Psoas muscle (tissue), 8 donors: ENCODE results near the gene BCAS3. TPM values are rescaled to one million over a fixed set of nuclear protein-coding genes. Genes with fewer than 3 reads are reported as not detected.

Source experiments
- ATAC-seq, 4 donors: fragments of 200-7000 bp; cut with Tn5 transposase; one replicate each; pipeline ENCODE4 v1.9.1; 2020; ENCODE audit warnings: moderate library complexity in 3 of 4, mild to moderate bottlenecking in 2 of 4
- DNase-seq, 2 donors: peaks; one replicate each; pipeline ENCODE4 v3.0.0-alpha.2; 2020
- H3K27ac ChIP-seq: fragments of 200-600 bp; one replicate; pipeline ENCODE4 v1.8.0; 2022
- H3K27me3 ChIP-seq, 3 donors: fragments of 200-600 bp in 1 of 3; one replicate each; pipeline versions ENCODE4 v1.6.1 to v1.8.0; 2013 to 2022; ENCODE audit warnings: low read length in 2 of 3, mild to moderate bottlenecking in 2 of 3, moderate library complexity in 1 of 3; ENCODE audit not compliant: insufficient read depth in 3 of 3
- H3K36me3 ChIP-seq, 2 donors: fragments of 200-600 bp in 1 of 2; one replicate each; pipeline versions ENCODE4 v1.6.1 to v1.8.0; 2013 to 2022; ENCODE audit warnings: low read depth in 1 of 2, mild to moderate bottlenecking in 1 of 2, moderate library complexity in 1 of 2; ENCODE audit not compliant: insufficient read depth in 1 of 2
- H3K4me1 ChIP-seq: fragments of 200-600 bp; one replicate; pipeline ENCODE4 v1.8.0; 2022
- H3K4me3 ChIP-seq: fragments of 200-600 bp; one replicate; pipeline ENCODE4 v1.8.0; 2022; ENCODE audit warnings: mild to moderate bottlenecking
- H3K9me3 ChIP-seq: fragments of 200-600 bp; one replicate; pipeline ENCODE4 v1.8.0; 2022
- WGBS, 3 donors: extraction: QIAGEN DNeasy Blood & Tissue Kit; methylation state at CpG; one replicate each; pipeline versions ENCODE4 v1.1.6 to v1.1.7; 2013; 5-methylcytosine and 5-hydroxymethylcytosine counted together
- intact Hi-C, 2 donors: fragments of 100-400 bp; cut with DNase I; formaldehyde crosslinking; loops; one replicate each; pipeline versions ENCODE4 v1.11.0 to v1.14.2; 2022
- polyA plus RNA-seq, 3 donors: library from polyadenylated mRNA; stranded (reverse); fragments of 200-250 nt; gene quantifications; one replicate each; pipeline ENCODE4 v1.2.3, GENCODE V29; 2013
- total RNA-seq, 4 donors: library from RNA; stranded (reverse); fragmentation: NEBNext Ultra II Directional in 2 of 4; extraction: Animal tissue kit (Norgen Biotek cat#: 25700) in 2 of 4; gene quantifications; one replicate each; pipeline versions ENCODE4 v1.2.1 to v1.2.4, GENCODE V29; 2021 to 2023
- TF ChIP-seq, protein P1 (sequence below): fragments of 200-600 bp; IDR thresholded peaks from one replicate; pipeline ENCODE4 v1.8.0; 2022; ENCODE audit warnings: antibody characterized with exemption
- donor health status: healthy with polysubstance abuse.
- donor health status: DM: no; HTN: no; CAD: no; lungs with moderate emphysema.
- donor health status: Bipolar disorder and iron deficiency.
- donor health status: healthy.
- donor health status: DM: yes; HTN: yes; CAD: no.
- donor health status: DM: no; HTN: no; CAD: no.
- donor health status: DM: no; HTN: no; CAD: no.
- donor health status: DM: yes; HTN: yes; CAD: no.

Gene BCAS3
- total and polyA plus RNA-seq, 7 donors, result 2.4 to 28.8 (median 15.0) TPM

DNA sequence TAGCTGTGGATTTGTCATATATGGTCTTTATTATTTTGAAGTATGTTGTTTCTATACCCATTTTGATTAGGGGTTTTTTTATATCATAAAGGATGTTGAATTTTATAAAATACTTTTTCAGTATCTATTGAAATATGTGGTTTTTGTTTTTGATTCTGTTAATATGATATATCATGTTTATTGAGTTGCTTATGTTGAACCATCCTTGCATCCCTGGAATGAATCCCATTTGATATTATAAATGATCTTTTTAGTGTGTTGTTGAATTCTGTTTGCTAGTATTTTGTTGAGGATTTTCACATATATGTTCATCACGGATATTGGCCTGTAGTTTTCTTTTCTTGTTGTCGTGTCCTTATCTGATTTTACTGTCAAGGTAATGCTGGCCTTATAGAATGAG is 286.5 kb downstream of the BCAS3 start:
- no peak overlapping the region for H3K4me3 ChIP-seq
- TF ChIP-seq, protein P1, sequence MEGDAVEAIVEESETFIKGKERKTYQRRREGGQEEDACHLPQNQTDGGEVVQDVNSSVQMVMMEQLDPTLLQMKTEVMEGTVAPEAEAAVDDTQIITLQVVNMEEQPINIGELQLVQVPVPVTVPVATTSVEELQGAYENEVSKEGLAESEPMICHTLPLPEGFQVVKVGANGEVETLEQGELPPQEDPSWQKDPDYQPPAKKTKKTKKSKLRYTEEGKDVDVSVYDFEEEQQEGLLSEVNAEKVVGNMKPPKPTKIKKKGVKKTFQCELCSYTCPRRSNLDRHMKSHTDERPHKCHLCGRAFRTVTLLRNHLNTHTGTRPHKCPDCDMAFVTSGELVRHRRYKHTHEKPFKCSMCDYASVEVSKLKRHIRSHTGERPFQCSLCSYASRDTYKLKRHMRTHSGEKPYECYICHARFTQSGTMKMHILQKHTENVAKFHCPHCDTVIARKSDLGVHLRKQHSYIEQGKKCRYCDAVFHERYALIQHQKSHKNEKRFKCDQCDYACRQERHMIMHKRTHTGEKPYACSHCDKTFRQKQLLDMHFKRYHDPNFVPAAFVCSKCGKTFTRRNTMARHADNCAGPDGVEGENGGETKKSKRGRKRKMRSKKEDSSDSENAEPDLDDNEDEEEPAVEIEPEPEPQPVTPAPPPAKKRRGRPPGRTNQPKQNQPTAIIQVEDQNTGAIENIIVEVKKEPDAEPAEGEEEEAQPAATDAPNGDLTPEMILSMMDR, result no peak
- H3K4me1 ChIP-seq, result no peaks in the 10 kb centered on the region
- DNase-seq, result no peak
- no peak overlapping the region for H3K27ac ChIP-seq
- WGBS, 3 donors, result 94 to 95% (median 94%) methylated on average over 2 of the region's 2 CpGs
- H3K27me3 ChIP-seq, result no peaks in the 10 kb centered on the region
- no peak for ATAC-seq
- peaks cover 0 to 6% of the 10 kb centered on the region in 2 donors for H3K36me3 ChIP-seq
- peaks cover 23% of the 10 kb centered on the region for H3K9me3 ChIP-seq
- intact Hi-C loops, result no loop called here

DNA sequence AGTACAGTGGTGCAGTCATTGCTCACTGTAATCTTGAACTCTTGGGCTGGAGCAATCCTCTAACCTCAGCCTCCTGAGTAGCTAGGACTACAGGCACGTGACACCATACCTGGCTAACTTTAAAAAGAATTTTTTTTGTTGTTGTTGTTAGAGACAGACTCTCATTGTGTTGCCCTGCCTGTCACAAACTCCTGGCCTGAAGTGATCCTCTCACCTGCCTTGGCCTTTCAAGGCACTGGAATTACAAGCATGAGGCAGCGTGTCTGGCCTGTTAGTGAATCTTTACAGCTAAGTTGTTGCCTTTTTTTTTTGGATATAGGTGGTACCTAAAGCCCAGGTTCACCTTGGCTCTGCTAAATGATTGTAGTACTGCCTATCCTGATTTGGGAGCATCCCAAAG is 290.6 kb downstream of the BCAS3 start:
- no peak for ATAC-seq
- Histone ChIP-seq H3K36me3 (no peaks in the 10 kb centered on the region), H3K4me3 (no peak overlapping the region), H3K27ac (no peak overlapping the region), H3K4me1 (no peaks in the 10 kb centered on the region), H3K27me3 (no peaks in the 10 kb centered on the region), H3K9me3 (peaks cover 8% of the 10 kb centered on the region)
- no peak for DNase-seq
- TF ChIP-seq, protein P1, result no peak
- 79 to 85% (median 85%) methylated on average over 2 of the region's 2 CpGs for WGBS, 3 donors
- intact Hi-C loops, result no loop called here

DNA sequence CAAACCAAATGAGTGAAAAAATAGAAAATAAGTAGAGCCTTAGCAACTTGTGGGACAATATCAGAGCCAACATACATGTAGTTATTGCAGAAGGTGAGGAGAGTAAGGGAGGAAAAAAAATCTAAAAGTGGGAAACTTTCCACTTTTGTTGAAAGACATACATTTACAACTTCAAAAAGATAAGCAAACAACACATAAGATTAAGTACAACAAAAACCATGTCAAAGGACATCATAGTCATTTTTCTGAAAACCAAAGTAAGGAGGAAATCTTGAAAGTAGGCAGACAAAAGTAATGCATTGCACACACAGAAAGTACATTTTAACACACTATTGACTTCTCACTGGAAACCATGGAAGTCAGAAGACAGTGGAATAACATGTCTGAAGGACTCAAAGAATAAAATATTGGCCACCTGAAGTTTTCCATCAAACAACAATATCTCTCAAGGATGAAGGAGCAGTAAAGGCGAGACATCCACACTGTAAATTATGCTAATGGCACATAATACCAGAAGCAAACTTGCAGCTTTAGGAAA is 291.9 kb downstream of the BCAS3 start:
- Histone ChIP-seq H3K27ac (no peak overlapping the region), H3K4me3 (no peak overlapping the region), H3K4me1 (no peaks in the 10 kb centered on the region), H3K9me3 (no peaks in the 10 kb centered on the region), H3K36me3 (no peaks in the 10 kb centered on the region), H3K27me3 (no peaks in the 10 kb centered on the region)
- WGBS, 3 donors, result 95 to 97% (median 96%) methylated on average over 1 of the region's 1 CpG
- intact Hi-C loops, result no loop called here
- TF ChIP-seq, protein P1, result no peak
- DNase-seq, result no peak
- ATAC-seq, result no peak

DNA sequence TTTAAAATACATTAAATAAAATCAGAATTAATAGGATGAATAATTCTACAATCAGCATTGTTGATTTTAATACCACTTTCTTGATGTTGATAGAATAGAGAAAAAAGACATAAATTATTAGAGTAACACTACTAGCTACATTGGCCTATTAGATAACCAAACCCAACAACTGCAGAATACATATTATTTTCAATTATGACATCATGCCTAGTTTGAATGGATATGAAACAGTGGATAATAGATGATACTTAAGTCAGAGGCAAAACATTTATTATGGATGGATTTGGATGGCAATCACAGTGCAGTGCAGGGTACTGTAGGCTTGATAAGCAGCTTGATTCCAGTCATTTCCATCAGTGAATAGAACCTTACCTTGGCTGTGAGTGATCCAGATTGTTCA is 293.1 kb downstream of the BCAS3 start:
- Histone ChIP-seq H3K9me3 (no peaks in the 10 kb centered on the region), H3K27ac (no peak overlapping the region), H3K27me3 (no peaks in the 10 kb centered on the region), H3K4me3 (no peak overlapping the region), H3K4me1 (no peaks in the 10 kb centered on the region), H3K36me3 (no peaks in the 10 kb centered on the region)
- no peak for DNase-seq
- TF ChIP-seq, protein P1, result no peak
- intact Hi-C loops, result no loop called here
- no peak for ATAC-seq
